Type B pancreatic cell (in vitro differentiated cells): ENCODE measurements around the gene SPACA6. TPM values are rescaled to one million over a fixed set of nuclear protein-coding genes. Genes with fewer than 3 reads are reported as not detected.

Experiments used
- DNase-seq: peaks from one replicate; pipeline ENCODE4 v3.0.0; 2021; ENCODE audit warnings: mixed read lengths; ENCODE audit not compliant: unreplicated experiment; ENCODE audit errors: extremely low spot score
- H3K27ac Mint-ChIP-seq: 2 replicates; pipeline ENCODE4 v1.8.0; 2021; ENCODE audit warnings: mild to moderate bottlenecking, mixed read lengths
- H3K27me3 Mint-ChIP-seq: 2 replicates; pipeline ENCODE4 v1.8.0; 2021; ENCODE audit warnings: mixed read lengths
- H3K36me3 Mint-ChIP-seq: 2 replicates; pipeline ENCODE4 v1.8.0; 2021; ENCODE audit warnings: mixed read lengths
- H3K4me1 Mint-ChIP-seq: one replicate; pipeline ENCODE4 v1.8.0; 2021; ENCODE audit warnings: mixed read lengths; ENCODE audit not compliant: unreplicated experiment
- H3K4me3 Mint-ChIP-seq: 2 replicates; pipeline ENCODE4 v1.8.0; 2021; ENCODE audit warnings: mild to moderate bottlenecking, mixed read lengths
- H3K9me3 Mint-ChIP-seq: 2 replicates; pipeline ENCODE4 v1.8.0; 2021; ENCODE audit warnings: mixed read lengths
- total RNA-seq: library from RNA; stranded (reverse); gene quantifications from 2 replicates; pipeline ENCODE4 v1.2.1, GENCODE V29; 2021; ENCODE audit warnings: low replicate concordance
- TF ChIP-seq, protein P1 (sequence below): fragments of 200-600 bp; sonication (generic); conservative IDR thresholded peaks from 2 replicates; pipeline ENCODE4 v1.5.0; 2021; ENCODE audit warnings: antibody characterized with exemption, mild to moderate bottlenecking

Gene SPACA6
- total RNA-seq, 1 donor from 2014 or later = 28.7 TPM

DNA sequence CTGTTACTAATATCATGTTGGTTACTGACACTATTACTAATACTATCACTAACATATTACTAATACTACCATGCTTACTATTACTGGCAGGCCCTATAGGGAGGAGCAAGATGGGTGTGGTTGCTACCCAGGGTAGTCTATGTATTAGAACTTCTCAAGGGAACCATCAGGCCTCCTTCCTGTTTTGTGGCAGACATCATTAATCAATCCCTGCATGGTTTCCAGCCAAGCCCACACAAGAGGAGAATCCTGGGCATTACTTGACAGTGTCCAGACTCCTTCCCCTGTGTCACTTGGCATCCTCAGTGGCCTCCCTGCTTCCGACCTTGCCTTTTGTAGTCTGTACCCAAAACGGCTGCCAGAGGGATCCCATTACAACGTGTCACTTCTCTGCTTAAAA lies 21.7 kb downstream of the SPACA6 start:
- TF ChIP-seq, protein P1, sequence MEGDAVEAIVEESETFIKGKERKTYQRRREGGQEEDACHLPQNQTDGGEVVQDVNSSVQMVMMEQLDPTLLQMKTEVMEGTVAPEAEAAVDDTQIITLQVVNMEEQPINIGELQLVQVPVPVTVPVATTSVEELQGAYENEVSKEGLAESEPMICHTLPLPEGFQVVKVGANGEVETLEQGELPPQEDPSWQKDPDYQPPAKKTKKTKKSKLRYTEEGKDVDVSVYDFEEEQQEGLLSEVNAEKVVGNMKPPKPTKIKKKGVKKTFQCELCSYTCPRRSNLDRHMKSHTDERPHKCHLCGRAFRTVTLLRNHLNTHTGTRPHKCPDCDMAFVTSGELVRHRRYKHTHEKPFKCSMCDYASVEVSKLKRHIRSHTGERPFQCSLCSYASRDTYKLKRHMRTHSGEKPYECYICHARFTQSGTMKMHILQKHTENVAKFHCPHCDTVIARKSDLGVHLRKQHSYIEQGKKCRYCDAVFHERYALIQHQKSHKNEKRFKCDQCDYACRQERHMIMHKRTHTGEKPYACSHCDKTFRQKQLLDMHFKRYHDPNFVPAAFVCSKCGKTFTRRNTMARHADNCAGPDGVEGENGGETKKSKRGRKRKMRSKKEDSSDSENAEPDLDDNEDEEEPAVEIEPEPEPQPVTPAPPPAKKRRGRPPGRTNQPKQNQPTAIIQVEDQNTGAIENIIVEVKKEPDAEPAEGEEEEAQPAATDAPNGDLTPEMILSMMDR = no peak
- no peaks in the 10 kb centered on the region for H3K4me1 Mint-ChIP-seq
- DNase-seq = no peak
- no peaks in the 10 kb centered on the region for H3K36me3 Mint-ChIP-seq
- no peaks in the 10 kb centered on the region for H3K9me3 Mint-ChIP-seq
- H3K27ac Mint-ChIP-seq = no peak overlapping the region
- peaks cover 68% of the 10 kb centered on the region for H3K27me3 Mint-ChIP-seq
- H3K4me3 Mint-ChIP-seq = no peak overlapping the region

DNA sequence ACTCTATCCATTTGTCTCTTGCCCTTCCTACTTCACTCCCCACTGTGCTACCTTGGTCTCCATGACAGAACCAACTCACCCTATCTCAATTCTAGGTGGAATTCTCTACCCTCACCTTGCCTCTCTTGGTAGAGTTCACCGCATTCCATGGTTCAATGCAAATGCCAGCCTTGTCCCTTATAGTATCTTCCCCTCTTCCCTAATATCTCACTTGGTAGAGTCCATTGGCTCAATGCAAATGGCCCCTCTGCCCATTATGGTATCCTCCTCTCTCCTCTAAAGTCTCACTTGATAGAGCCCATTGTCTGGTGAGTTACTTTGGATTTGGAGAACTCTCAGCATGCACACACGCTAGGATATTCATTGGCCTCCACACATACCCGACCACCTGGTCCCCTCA lies 22.7 kb downstream of the SPACA6 start:
- TF ChIP-seq, protein P1 = no peak
- Mint-ChIP-seq H3K27me3 (peaks cover 72% of the 10 kb centered on the region), H3K9me3 (no peaks in the 10 kb centered on the region), H3K27ac (no peak overlapping the region), H3K4me3 (no peak overlapping the region), H3K36me3 (no peaks in the 10 kb centered on the region), H3K4me1 (no peaks in the 10 kb centered on the region)
- DNase-seq = no peak

- Mint-ChIP-seq H3K36me3 (no peaks in the 10 kb centered on the region), H3K4me1 (no peaks in the 10 kb centered on the region), H3K27ac (no peak overlapping the region)
Measured at GRCh38 chr19:51716925-51717324, 23.8 kb downstream of the SPACA6 start.

DNA sequence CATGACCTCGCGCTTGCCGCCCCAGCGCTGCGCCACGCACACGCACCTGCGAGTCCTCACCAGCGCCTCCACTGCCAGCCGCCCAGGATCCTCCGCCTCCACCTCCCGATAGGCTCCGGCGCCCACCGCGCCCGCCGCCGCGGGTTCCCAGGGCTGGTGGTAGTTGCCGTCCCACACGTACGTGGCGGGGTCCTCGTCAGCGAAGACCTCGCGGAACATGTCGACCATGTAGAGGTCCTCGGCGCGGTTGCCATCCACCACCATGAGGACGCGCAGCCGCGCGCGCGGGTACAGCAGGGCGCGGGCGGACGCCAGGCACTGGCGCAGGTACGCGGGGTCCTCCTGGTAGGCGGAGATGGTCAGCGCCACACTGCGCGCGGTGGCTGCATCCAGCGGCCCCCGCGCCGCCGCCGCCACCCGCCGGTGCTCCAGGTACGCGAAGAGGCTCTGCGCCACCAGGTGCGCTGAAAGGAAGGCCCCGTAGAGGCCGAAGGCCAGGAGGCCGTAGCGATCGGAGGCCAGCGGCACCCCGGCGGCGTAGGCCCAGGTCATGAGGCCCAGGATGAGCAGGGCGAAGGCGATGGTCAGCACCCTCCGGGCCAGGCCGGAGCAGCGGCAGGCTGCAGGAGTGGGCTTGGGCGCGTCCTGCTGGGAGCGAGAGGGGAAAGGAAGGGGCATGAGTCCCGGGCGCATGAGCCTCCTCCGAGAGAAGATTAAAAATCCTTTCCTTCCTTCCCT lies 26.3 kb downstream of the SPACA6 start:
- DNase-seq = no peak
- TF ChIP-seq, protein P1 = no peak
- Mint-ChIP-seq H3K4me1 (no peaks in the 10 kb centered on the region), H3K27ac (no peak overlapping the region), H3K9me3 (no peaks in the 10 kb centered on the region), H3K36me3 (no peaks in the 10 kb centered on the region), H3K27me3 (peaks cover 89% of the 10 kb centered on the region), H3K4me3 (no peak overlapping the region)

More at GRCh38 chr19:51716925-51717324, 23.8 kb downstream of the SPACA6 start:
- Mint-ChIP-seq H3K9me3 (no peaks in the 10 kb centered on the region), H3K4me3 (no peak overlapping the region), H3K27me3 (peaks cover 73% of the 10 kb centered on the region)
- DNase-seq = no peak
- TF ChIP-seq, protein P1 = no peak

GRCh38 chr19:51721905-51722304 lies 28.8 kb downstream of the SPACA6 start:
- H3K4me1 Mint-ChIP-seq = peaks cover 6% of the 10 kb centered on the region
- no peaks in the 10 kb centered on the region for H3K9me3 Mint-ChIP-seq
- H3K27me3 Mint-ChIP-seq = peaks cover 83% of the 10 kb centered on the region
- H3K36me3 Mint-ChIP-seq = no peaks in the 10 kb centered on the region
- DNase-seq = no peak
- no peak overlapping the region for H3K27ac Mint-ChIP-seq
- TF ChIP-seq, protein P1 = no peak
- no peak overlapping the region for H3K4me3 Mint-ChIP-seq
